A549 (cell line): ENCODE results near the gene NPB. TPM values are rescaled to one million over a fixed set of nuclear protein-coding genes. Genes with fewer than 3 reads are reported as not detected.

Experiments used
- ATAC-seq, 2 experiments: fragments of 200-7000 bp in 1 of 2; fragments of >200 bp in 1 of 2; cut with Nextera tagmentation in 1 of 2; cut with Tn5 transposase in 1 of 2; 3 replicates each; pipeline versions ENCODE4 v1.8.0 to v1.9.1; 2018 to 2020; ENCODE audit warnings: mild to moderate bottlenecking in 1 of 2, moderate library complexity in 1 of 2
- CTCF ChIA-PET: fragments of 300-600 bp; sonication (Branson Sonifier 250); formaldehyde crosslinking; extraction: SDS; loops from one replicate; lab custom pipeline; 2021; ENCODE audit warnings: antibody characterized with exemption, inconsistent platforms; lab: Yijun Ruan, JAX
- POLR2A ChIA-PET: fragments of 350-600 bp; formaldehyde crosslinking; extraction: SDS; loops from one replicate; lab custom pipeline; 2021; ENCODE audit warnings: antibody characterized with exemption, inconsistent platforms; lab: Yijun Ruan, JAX
- DNase-seq, 2 experiments: peaks; one replicate each; pipeline versions ENCODE4 v3.0.0 to v3.0.0-alpha.2; 2011 to 2016; ENCODE audit warnings: low read depth in 1 of 2, low spot score in 1 of 2
- FAIRE-seq: peaks from 2 replicates; lab custom pipeline; 2011; peaks lifted over from hg19 to GRCh38; lab: Jason Lieb, UNC
- H3K27ac ChIP-seq, 2 experiments: fragments of >200 bp; sonication (Bioruptor Twin); formaldehyde crosslinking; 3 replicates each; pipeline ENCODE4 v1.5.1; 2016 to 2017
- H3K4me1 ChIP-seq: fragments of >200 bp; sonication (Bioruptor Twin); formaldehyde crosslinking; 3 replicates; pipeline ENCODE4 v1.6.1; 2016
- H3K4me2 ChIP-seq: fragments of >200 bp; sonication (Bioruptor Twin); formaldehyde crosslinking; 3 replicates; pipeline ENCODE4 v1.6.1; 2016
- H3K4me3 ChIP-seq: fragments of >200 bp; sonication (Bioruptor Twin); formaldehyde crosslinking; 3 replicates; pipeline ENCODE4 v1.5.1; 2016
- H3K9me3 ChIP-seq: fragments of >200 bp; sonication (Bioruptor Twin); formaldehyde crosslinking; 3 replicates; pipeline ENCODE4 v1.6.1; 2016
- CEBPB ChIP-seq, 2 experiments: fragments of >200 bp in 1 of 2; sonication (Bioruptor Twin) in 1 of 2; formaldehyde crosslinking in 1 of 2; IDR thresholded peaks; 2 replicates each; pipeline ENCODE4 v1.6.1; 2012 to 2016
- EHF ChIP-seq: fragments of 250-450 bp; sonication (Bioruptor Pico); IDR thresholded peaks from 2 replicates; pipeline ENCODE4 v1.5.0; 2020; ENCODE audit warnings: mild to moderate bottlenecking
- EP300 ChIP-seq, 2 experiments: fragments of >200 bp; sonication (Bioruptor Twin); formaldehyde crosslinking; IDR thresholded peaks; 2 replicates in 1 of 2; 3 replicates in 1 of 2; pipeline ENCODE4 v1.6.1; 2016 to 2017
- GATA3 ChIP-seq: IDR thresholded peaks from 2 replicates; pipeline ENCODE4 v1.6.1; 2012; ENCODE audit warnings: borderline replicate concordance
- HDAC2 ChIP-seq: fragments of 200-600 bp; sonication (generic); IDR thresholded peaks from 2 replicates; pipeline ENCODE4 v1.6.1; 2016
- HEYL ChIP-seq: fragments of 250-450 bp; sonication (Bioruptor Pico); IDR thresholded peaks from 2 replicates; pipeline ENCODE4 v1.8.0; 2021; ENCODE audit warnings: mild to moderate bottlenecking, moderate library complexity
- HOXA7 ChIP-seq: fragments of 250-450 bp; sonication (Bioruptor Pico); IDR thresholded peaks from 2 replicates; pipeline ENCODE4 v1.5.0; 2020; ENCODE audit warnings: mild to moderate bottlenecking, moderate library complexity
- HOXB13 ChIP-seq: fragments of 250-450 bp; sonication (Bioruptor Pico); IDR thresholded peaks from 2 replicates; pipeline ENCODE4 v1.5.0; 2020; ENCODE audit warnings: low read depth, mild to moderate bottlenecking, moderate library complexity
- JUN ChIP-seq, 2 experiments: fragments of >200 bp; sonication (Bioruptor Twin); formaldehyde crosslinking; IDR thresholded peaks; 2 replicates in 1 of 2; 3 replicates in 1 of 2; pipeline ENCODE4 v1.6.1; 2016 to 2017
- MAFK ChIP-seq: fragments of 450-650 bp; IDR thresholded peaks from 2 replicates; pipeline ENCODE4 v1.6.1; 2014; ENCODE audit not compliant: partially characterized antibody
- NFE2L2 ChIP-seq: fragments of 150-350 bp; conservative IDR thresholded peaks from 2 replicates; pipeline ENCODE4 v1.6.1; 2014; ENCODE audit warnings: low read length
- NPAS2 ChIP-seq: fragments of 250-450 bp; sonication (Bioruptor Pico); IDR thresholded peaks from 2 replicates; pipeline ENCODE4 v1.8.0; 2022; ENCODE audit warnings: mild to moderate bottlenecking, moderate library complexity, borderline replicate concordance
- POLR2A ChIP-seq: IDR thresholded peaks from 2 replicates; pipeline ENCODE4 v1.6.1; 2012; ENCODE audit warnings: mild to moderate bottlenecking, low read length
- POLR2AphosphoS2 ChIP-seq: conservative IDR thresholded peaks from 2 replicates; pipeline ENCODE4 v1.6.1; 2012; ENCODE audit warnings: low read length, improper control_type of control experiment, inconsistent platforms
- RAD21 ChIP-seq, 2 experiments: fragments of >200 bp in 1 of 2; sonication (Bioruptor Twin) in 1 of 2; formaldehyde crosslinking in 1 of 2; IDR thresholded peaks in 1 of 2; conservative IDR thresholded peaks in 1 of 2; 2 replicates in 1 of 2; 3 replicates in 1 of 2; pipeline ENCODE4 v1.6.1; 2012 to 2018; ENCODE audit warnings: inconsistent platforms in 1 of 2
- RARB ChIP-seq: fragments of 250-450 bp; sonication (Bioruptor Pico); IDR thresholded peaks from 2 replicates; pipeline ENCODE4 v1.8.0; 2021; ENCODE audit warnings: mild to moderate bottlenecking, moderate library complexity
- SMC3 ChIP-seq: fragments of >200 bp; sonication (Bioruptor Twin); formaldehyde crosslinking; IDR thresholded peaks from 3 replicates; pipeline ENCODE4 v1.6.1; 2018; ENCODE audit warnings: inconsistent platforms
- TFCP2L1 ChIP-seq: fragments of 250-450 bp; sonication (Bioruptor Pico); IDR thresholded peaks from 2 replicates; pipeline ENCODE4 v1.5.0; 2021; ENCODE audit warnings: mild to moderate bottlenecking
- TP53 ChIP-seq: fragments of 250-450 bp; sonication (Bioruptor Pico); IDR thresholded peaks from 2 replicates; pipeline ENCODE4 v1.5.0; 2021; ENCODE audit warnings: mild to moderate bottlenecking, moderate library complexity
- ZNF302 ChIP-seq: fragments of 250-450 bp; sonication (Bioruptor Pico); IDR thresholded peaks from 2 replicates; pipeline ENCODE4 v1.9.0; 2021; ENCODE audit warnings: inconsistent platforms, mild to moderate bottlenecking, moderate library complexity
- WGBS: methylation state at CpG from one replicate; pipeline ENCODE4 v1.1.6; 2017; ENCODE audit errors: missing lambda C conversion rate; 5-methylcytosine and 5-hydroxymethylcytosine counted together
- polyA plus RNA-seq, 4 experiments: library from polyadenylated mRNA; depleted of rRNA in 3 of 4; stranded (reverse); fragments of >200 nt; fragmentation: RNase III in 1 of 4; extraction: RNeasy Plus Mini Kit Qiagen cat#74134 plus additional on column Dnase treatment in 1 of 4; gene quantifications; 2 replicates in 3 of 4; 3 replicates in 1 of 4; pipeline ENCODE4 v1.2.3, GENCODE V29; 2011 to 2017
- TF ChIP-seq, protein P1 (sequence below): IDR thresholded peaks from 2 replicates; pipeline ENCODE4 v1.6.1; 2012; ENCODE audit warnings: low read depth, borderline replicate concordance
- TF ChIP-seq, protein P2 (sequence below): fragments of 250-450 bp; sonication (Bioruptor Pico); IDR thresholded peaks from 2 replicates; pipeline ENCODE4 v1.5.0; 2021; ENCODE audit warnings: mild to moderate bottlenecking, moderate library complexity, borderline replicate concordance
- TF ChIP-seq, protein P3 (sequence below): IDR thresholded peaks from 2 replicates; pipeline ENCODE4 v1.6.1; 2012
- TF ChIP-seq, protein P4 (sequence below): fragments of >200 bp; sonication (Bioruptor Twin); formaldehyde crosslinking; IDR thresholded peaks from 3 replicates; pipeline ENCODE4 v1.6.1; 2016
- TF ChIP-seq, protein P5 (sequence below): IDR thresholded peaks from 2 replicates; pipeline ENCODE4 v1.6.1; 2012
- TF ChIP-seq, protein P6 (sequence below): fragments of 450-650 bp; IDR thresholded peaks from 2 replicates; pipeline ENCODE4 v1.6.1; 2014; ENCODE audit warnings: antibody characterized with exemption

NPB gene
- polyA plus RNA-seq, 2 of the 4 experiments (the other 2 are of a cell fraction), result 0.41 to 0.45 TPM

DNA sequence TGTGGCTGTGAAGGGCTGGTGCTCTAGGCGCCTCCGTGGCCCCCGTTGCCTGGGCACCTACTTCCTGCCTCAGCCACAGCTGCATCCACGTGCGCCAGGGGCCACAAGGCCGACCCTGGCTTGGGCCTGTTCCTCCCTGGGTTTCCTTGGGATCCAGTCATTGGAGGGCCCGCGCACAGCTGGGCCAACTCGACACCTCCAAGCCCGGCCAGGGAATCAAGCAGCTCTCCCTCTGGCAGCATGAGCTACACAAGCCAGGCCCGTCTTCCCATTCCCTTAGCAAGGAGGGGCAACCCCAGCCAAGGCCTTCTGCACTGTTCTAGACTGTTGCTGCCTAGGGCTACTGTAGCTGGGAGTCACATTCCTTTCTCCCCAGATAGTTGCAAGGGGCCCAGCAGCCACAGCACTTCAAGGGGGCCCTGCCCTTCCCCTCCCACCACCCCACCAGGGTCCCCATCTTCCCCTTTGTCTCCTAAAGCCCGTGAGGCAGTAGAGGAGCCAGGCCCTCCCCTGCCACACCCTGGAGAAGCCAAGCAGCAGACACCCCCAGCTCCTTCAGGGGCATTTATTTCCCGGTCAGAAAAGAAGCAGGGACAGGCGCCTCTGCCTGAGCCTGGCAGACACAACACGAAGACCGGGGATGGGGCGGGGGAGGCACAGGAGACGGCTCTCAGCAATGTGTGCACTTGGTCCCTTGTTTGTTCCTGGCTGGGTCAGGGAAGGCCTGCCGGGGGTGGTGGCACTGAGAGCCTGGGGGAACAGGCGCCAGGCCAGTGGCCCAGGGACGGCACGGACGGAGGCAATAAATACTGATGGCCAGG is 34.7 kb upstream of the NPB start:
- 48% methylated on average over 23 of the region's 23 CpGs for WGBS
- Histone ChIP-seq H3K9me3 (no peaks in the 10 kb centered on the region), H3K4me1 (peaks cover 61% of the 10 kb centered on the region), H3K4me3 (no peak overlapping the region), H3K27ac (peak overlapping the region; percentile 97 to 100), H3K4me2 (peak overlapping the region; percentile 97)
- ChIA-PET POLR2A (interaction anchor here (0.5 to 1.8 kb wide), 5 partner anchors 16 to 154 kb away, joined by 3 to 6 read pairs (median 3); partner anchors contain the start of genes MCRIP1 and SLC25A10), CTCF (interaction anchor here (0.6 to 8.6 kb wide), 16 partner anchors 8 to 163 kb away, joined by 3 to 126 read pairs (median 4); partner anchors contain the start of gene CENPX)
- DNase-seq (peak in 1 of 2 experiments; percentile 83), FAIRE-seq (no peak), ATAC-seq (peak; percentile 22 to 37)
- TF ChIP-seq POLR2A, result peak; percentile 54
- TF ChIP-seq HOXA7, result peak; percentile 91; the same call in 1 of the 2 replicates
- TF ChIP-seq RARB (CRISPR knock-in tag), result peak; percentile 71
- TF ChIP-seq GATA3, result peak; percentile 52
- TF ChIP-seq EHF, result peak; percentile 86
- TF ChIP-seq HDAC2, result no peak
- peak; percentile 78 to 96; a peak in 3 of 5 replicates for TF ChIP-seq JUN (IDR thresholded peaks at IDR 0.05)
- no peak for TF ChIP-seq HEYL (CRISPR knock-in tag)
- TF ChIP-seq NPAS2 (CRISPR knock-in tag), result 0 out of 2 replicates have a peak, but pooled peaks have one; percentile 17
- TF ChIP-seq, protein P1, sequence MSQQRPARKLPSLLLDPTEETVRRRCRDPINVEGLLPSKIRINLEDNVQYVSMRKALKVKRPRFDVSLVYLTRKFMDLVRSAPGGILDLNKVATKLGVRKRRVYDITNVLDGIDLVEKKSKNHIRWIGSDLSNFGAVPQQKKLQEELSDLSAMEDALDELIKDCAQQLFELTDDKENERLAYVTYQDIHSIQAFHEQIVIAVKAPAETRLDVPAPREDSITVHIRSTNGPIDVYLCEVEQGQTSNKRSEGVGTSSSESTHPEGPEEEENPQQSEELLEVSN, result no peak; the same call in 1 of the 2 replicates
- TF ChIP-seq, protein P2, sequence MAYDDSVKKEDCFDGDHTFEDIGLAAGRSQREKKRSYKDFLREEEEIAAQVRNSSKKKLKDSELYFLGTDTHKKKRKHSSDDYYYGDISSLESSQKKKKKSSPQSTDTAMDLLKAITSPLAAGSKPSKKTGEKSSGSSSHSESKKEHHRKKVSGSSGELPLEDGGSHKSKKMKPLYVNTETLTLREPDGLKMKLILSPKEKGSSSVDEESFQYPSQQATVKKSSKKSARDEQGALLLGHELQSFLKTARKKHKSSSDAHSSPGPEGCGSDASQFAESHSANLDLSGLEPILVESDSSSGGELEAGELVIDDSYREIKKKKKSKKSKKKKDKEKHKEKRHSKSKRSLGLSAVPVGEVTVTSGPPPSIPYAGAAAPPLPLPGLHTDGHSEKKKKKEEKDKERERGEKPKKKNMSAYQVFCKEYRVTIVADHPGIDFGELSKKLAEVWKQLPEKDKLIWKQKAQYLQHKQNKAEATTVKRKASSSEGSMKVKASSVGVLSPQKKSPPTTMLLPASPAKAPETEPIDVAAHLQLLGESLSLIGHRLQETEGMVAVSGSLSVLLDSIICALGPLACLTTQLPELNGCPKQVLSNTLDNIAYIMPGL, result peak; percentile 19; the same call in 1 of the 2 replicates
- TF ChIP-seq, protein P3, sequence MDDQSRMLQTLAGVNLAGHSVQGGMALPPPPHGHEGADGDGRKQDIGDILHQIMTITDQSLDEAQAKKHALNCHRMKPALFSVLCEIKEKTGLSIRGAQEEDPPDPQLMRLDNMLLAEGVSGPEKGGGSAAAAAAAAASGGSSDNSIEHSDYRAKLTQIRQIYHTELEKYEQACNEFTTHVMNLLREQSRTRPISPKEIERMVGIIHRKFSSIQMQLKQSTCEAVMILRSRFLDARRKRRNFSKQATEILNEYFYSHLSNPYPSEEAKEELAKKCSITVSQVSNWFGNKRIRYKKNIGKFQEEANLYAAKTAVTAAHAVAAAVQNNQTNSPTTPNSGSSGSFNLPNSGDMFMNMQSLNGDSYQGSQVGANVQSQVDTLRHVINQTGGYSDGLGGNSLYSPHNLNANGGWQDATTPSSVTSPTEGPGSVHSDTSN, result peak; percentile 93
- TF ChIP-seq TP53 (CRISPR knock-in tag), result peak; percentile 96
- TF ChIP-seq TFCP2L1 (CRISPR knock-in tag), result peak; percentile 89
- TF ChIP-seq SMC3, result 0 out of 3 replicates have a peak, but pooled peaks have one; percentile 7
- TF ChIP-seq, protein P4, sequence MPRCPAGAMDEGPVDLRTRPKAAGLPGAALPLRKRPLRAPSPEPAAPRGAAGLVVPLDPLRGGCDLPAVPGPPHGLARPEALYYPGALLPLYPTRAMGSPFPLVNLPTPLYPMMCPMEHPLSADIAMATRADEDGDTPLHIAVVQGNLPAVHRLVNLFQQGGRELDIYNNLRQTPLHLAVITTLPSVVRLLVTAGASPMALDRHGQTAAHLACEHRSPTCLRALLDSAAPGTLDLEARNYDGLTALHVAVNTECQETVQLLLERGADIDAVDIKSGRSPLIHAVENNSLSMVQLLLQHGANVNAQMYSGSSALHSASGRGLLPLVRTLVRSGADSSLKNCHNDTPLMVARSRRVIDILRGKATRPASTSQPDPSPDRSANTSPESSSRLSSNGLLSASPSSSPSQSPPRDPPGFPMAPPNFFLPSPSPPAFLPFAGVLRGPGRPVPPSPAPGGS, result peak; percentile 30; the same call in 2 of the 3 replicates
- 0 out of 2 replicates have a peak, but pooled peaks have one; percentile 13 for TF ChIP-seq HOXB13 (CRISPR knock-in tag)
- TF ChIP-seq POLR2AphosphoS2, result peak; percentile 81; the same call in 1 of the 2 replicates
- no peak; the same call in 1 of the 2 replicates for TF ChIP-seq ZNF302

DNA sequence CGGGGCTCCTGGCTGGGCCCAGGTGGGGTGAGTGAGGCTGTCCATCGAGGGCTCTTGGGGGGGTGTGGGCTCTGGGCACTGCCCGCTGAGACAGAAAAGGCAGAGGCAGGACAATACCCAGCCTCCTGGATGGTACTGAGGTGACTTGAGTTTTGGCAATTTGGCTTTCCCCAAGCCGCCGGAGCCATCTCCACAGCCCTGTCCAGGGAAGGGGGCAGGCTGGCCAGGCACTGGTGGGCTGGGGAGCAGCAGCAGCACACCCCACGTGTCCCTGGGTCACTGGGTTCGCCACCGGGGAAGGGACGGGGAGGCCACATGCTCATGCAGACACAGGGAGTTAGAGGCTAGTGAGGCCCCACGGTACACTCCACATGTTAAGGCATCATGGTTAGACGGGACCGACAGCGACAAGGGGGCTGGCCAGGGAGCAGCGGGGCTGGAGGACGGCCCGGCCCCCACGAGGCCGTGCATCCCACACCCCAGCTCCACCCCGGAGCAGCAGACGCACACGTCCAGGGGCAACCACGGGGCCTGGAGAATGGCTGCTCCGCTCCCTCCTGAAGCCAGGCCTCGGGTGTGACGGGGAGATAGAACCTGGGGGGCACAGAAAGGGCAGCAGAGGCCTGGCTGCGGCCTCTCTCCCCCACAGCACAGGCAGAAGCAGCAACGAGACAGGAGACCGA is 33.9 kb upstream of the NPB start:
- Histone ChIP-seq H3K4me3 (no peak overlapping the region), H3K9me3 (no peaks in the 10 kb centered on the region), H3K4me2 (peak overlapping the region; percentile 97), H3K4me1 (peaks cover 56% of the 10 kb centered on the region), H3K27ac (peak overlapping the region; percentile 97 to 100)
- peak; percentile 11 to 12 for ATAC-seq
- ChIA-PET POLR2A (interaction anchor here (1.5 to 1.9 kb wide), 2 partner anchors 7 to 15 kb away, joined by 3 to 4 read pairs; partner anchors contain the start of gene P4HB), CTCF (interaction anchor here (0.6 to 8.6 kb wide), 19 partner anchors 9 to 153 kb away, joined by 3 to 126 read pairs (median 5); partner anchors contain the start of genes CENPX and MCRIP1)
- peak in 1 of 2 experiments; percentile 73 for DNase-seq
- no peak for FAIRE-seq
- 53% methylated on average over 27 of the region's 28 CpGs for WGBS
- TF ChIP-seq, protein P5, sequence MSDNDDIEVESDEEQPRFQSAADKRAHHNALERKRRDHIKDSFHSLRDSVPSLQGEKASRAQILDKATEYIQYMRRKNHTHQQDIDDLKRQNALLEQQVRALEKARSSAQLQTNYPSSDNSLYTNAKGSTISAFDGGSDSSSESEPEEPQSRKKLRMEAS, result peak; percentile 78
- TF ChIP-seq EP300 (IDR thresholded peaks at IDR 0.05) (no peak), RAD21 (conservative IDR thresholded peaks at IDR 0.05 in 1 of 2, IDR thresholded peaks at IDR 0.05 in 1 of 2) (no peak), CEBPB (IDR thresholded peaks at IDR 0.05) (no peak), MAFK (no peak), HDAC2 (no peak), NFE2L2 (no peak), HOXA7 (peak; percentile 11; the same call in 1 of the 2 replicates)
- TF ChIP-seq, protein P6, sequence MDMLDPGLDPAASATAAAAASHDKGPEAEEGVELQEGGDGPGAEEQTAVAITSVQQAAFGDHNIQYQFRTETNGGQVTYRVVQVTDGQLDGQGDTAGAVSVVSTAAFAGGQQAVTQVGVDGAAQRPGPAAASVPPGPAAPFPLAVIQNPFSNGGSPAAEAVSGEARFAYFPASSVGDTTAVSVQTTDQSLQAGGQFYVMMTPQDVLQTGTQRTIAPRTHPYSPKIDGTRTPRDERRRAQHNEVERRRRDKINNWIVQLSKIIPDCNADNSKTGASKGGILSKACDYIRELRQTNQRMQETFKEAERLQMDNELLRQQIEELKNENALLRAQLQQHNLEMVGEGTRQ, result 0 out of 2 replicates have a peak, but pooled peaks have one; percentile 4
- TF ChIP-seq, protein P3, result peak; percentile 17; the same call in 1 of the 2 replicates
- TF ChIP-seq, protein P1, result 0 out of 2 replicates have a peak, but pooled peaks have one; percentile 21
